Gastroesophageal sphincter (tissue), 3 donors: Measurements from ENCODE around the gene ZSWIM3.

Experiments used
- EP300 ChIP-seq: sonication (generic); formaldehyde crosslinking; IDR thresholded peaks from one replicate; pipeline ENCODE4 v1.6.1; 2017; ENCODE audit warnings: antibody characterized with exemption, mild to moderate bottlenecking
- POLR2A ChIP-seq, 2 donors: fragments of 450-650 bp; IDR thresholded peaks; one replicate each; pipeline ENCODE4 v1.6.1; 2017; ENCODE audit warnings: antibody characterized with exemption in 2 of 2, mild to moderate bottlenecking in 2 of 2, moderate library complexity in 1 of 2
- POLR2AphosphoS5 ChIP-seq: sonication (generic); formaldehyde crosslinking; IDR thresholded peaks from one replicate; pipeline ENCODE4 v1.6.1; 2017; ENCODE audit warnings: antibody characterized with exemption
- TF ChIP-seq, protein P1 (sequence below), 4 experiments: fragments of 200-600 bp in 2 of 4; fragments of 450-650 bp in 2 of 4; sonication (generic) in 1 of 4; IDR thresholded peaks; one replicate each; pipeline ENCODE4 v1.5.1; 2017 to 2019; ENCODE audit warnings: antibody characterized with exemption in 4 of 4, mild to moderate bottlenecking in 2 of 4, moderate library complexity in 2 of 4

DNA sequence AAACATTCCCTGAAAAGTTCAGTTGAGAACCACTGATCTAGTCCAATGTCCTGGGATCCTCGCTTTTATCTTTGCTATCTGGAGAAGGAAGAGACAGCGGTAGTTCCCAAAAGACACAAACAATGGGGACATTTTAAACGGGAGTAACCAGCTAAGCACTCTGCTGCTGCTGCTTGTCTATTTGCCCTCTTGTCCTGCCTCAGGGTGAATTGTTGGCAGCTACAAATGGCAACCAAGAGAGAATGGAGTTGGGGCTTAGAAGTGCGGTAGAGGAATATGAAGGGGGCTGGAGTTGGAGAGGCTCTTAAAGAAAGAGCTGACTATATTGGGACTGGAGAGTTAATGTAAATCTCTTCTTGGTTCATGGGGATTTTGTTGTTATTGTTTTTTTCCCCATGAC lies 17.2 kb downstream of the ZSWIM3 start:
- TF ChIP-seq, protein P1, sequence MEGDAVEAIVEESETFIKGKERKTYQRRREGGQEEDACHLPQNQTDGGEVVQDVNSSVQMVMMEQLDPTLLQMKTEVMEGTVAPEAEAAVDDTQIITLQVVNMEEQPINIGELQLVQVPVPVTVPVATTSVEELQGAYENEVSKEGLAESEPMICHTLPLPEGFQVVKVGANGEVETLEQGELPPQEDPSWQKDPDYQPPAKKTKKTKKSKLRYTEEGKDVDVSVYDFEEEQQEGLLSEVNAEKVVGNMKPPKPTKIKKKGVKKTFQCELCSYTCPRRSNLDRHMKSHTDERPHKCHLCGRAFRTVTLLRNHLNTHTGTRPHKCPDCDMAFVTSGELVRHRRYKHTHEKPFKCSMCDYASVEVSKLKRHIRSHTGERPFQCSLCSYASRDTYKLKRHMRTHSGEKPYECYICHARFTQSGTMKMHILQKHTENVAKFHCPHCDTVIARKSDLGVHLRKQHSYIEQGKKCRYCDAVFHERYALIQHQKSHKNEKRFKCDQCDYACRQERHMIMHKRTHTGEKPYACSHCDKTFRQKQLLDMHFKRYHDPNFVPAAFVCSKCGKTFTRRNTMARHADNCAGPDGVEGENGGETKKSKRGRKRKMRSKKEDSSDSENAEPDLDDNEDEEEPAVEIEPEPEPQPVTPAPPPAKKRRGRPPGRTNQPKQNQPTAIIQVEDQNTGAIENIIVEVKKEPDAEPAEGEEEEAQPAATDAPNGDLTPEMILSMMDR (IDR thresholded peaks at IDR 0.05), result no peak
- no peak for TF ChIP-seq POLR2A (IDR thresholded peaks at IDR 0.05)
- TF ChIP-seq POLR2AphosphoS5, result no peak
- no peak for TF ChIP-seq EP300
